Keratinocyte (primary cell): ENCODE measurements around the gene CMTM8. TPM values are rescaled to one million over a fixed set of nuclear protein-coding genes. Genes with fewer than 3 reads are reported as not detected.

Experiments
- DNase-seq: peaks from one replicate; pipeline ENCODE4 v3.0.0-alpha.2; 2011; ENCODE audit warnings: low read depth, missing footprints, low spot score
- FAIRE-seq: peaks from 2 replicates; lab custom pipeline; 2011; peaks lifted over from hg19 to GRCh38; lab: Jason Lieb, UNC
- H2AFZ ChIP-seq: 2 replicates; pipeline ENCODE4 v1.6.0; 2012; ENCODE audit warnings: low read length, control low read depth, inconsistent platforms; ENCODE audit not compliant: control insufficient read depth
- H3K27ac ChIP-seq: 2 replicates; pipeline ENCODE4 v1.5.1; 2011; ENCODE audit warnings: low read length; ENCODE audit not compliant: control insufficient read depth, insufficient read depth
- H3K27me3 ChIP-seq: 3 replicates; pipeline ENCODE4 v1.6.0; 2011; ENCODE audit warnings: low read length; ENCODE audit not compliant: control insufficient read depth, insufficient read depth; ENCODE audit errors: extremely low read depth
- H3K36me3 ChIP-seq, 2 experiments: 2 replicates in 1 of 2; 3 replicates in 1 of 2; pipeline ENCODE4 v1.5.1; 2011; ENCODE audit warnings: low read length in 2 of 2, mild to moderate bottlenecking in 1 of 2; ENCODE audit not compliant: control insufficient read depth in 2 of 2, insufficient read depth in 2 of 2; ENCODE audit errors: extremely low read depth in 1 of 2
- H3K4me1 ChIP-seq: 3 replicates; pipeline ENCODE4 v1.5.1; 2011; ENCODE audit warnings: low read length; ENCODE audit not compliant: control insufficient read depth, insufficient read depth; ENCODE audit errors: extremely low read depth
- H3K4me2 ChIP-seq: 3 replicates; pipeline ENCODE4 v1.6.0; 2011; ENCODE audit warnings: low read depth, low read length; ENCODE audit not compliant: control insufficient read depth, insufficient read depth; ENCODE audit errors: extremely low read depth
- H3K4me3 ChIP-seq, 3 experiments: fragments of 200-600 bp in 1 of 3; sonication (generic) in 1 of 3; 2 replicates in 2 of 3; 3 replicates in 1 of 3; pipeline ENCODE4 v1.5.1; 2011 to 2016; ENCODE audit warnings: low read length in 3 of 3, mild to moderate bottlenecking in 3 of 3, control low read depth in 2 of 3, inconsistent platforms in 1 of 3, low read depth in 1 of 3, mixed read lengths in 1 of 3, mixed run types in 1 of 3, moderate library complexity in 1 of 3; ENCODE audit not compliant: control insufficient read depth in 2 of 3, insufficient read depth in 2 of 3; ENCODE audit errors: extremely low read depth in 1 of 3
- H3K79me2 ChIP-seq: 2 replicates; pipeline ENCODE4 v1.6.0; 2012; ENCODE audit warnings: low read length; ENCODE audit not compliant: control insufficient read depth, insufficient read depth
- H3K9ac ChIP-seq: 3 replicates; pipeline ENCODE4 v1.6.0; 2011; ENCODE audit warnings: low read length; ENCODE audit not compliant: control insufficient read depth, insufficient read depth; ENCODE audit errors: extremely low read depth
- H3K9me1 ChIP-seq: 3 replicates; pipeline ENCODE4 v1.6.0; 2011; ENCODE audit warnings: low read length; ENCODE audit not compliant: control insufficient read depth, insufficient read depth; ENCODE audit errors: extremely low read depth
- H3K9me3 ChIP-seq: 2 replicates; pipeline ENCODE4 v1.5.1; 2012; ENCODE audit warnings: low read depth, low read length; ENCODE audit not compliant: control insufficient read depth
- H4K20me1 ChIP-seq: 3 replicates; pipeline ENCODE4 v1.6.0; 2011; ENCODE audit warnings: low read length; ENCODE audit not compliant: control insufficient read depth, insufficient read depth; ENCODE audit errors: extremely low read depth
- EZH2 ChIP-seq: IDR thresholded peaks from one replicate; pipeline ENCODE4 v1.6.1; 2012; ENCODE audit warnings: inconsistent platforms, mild to moderate bottlenecking, low read length, moderate library complexity
- dilution Hi-C: fragments of 300-500 bp; cut with MboI; formaldehyde crosslinking; loops from one replicate; pipeline ENCODE4 v1.7.0; 2020; ENCODE audit warnings: low sequenced_read_pairs; ENCODE audit not compliant: extremely low pct_ligation_motif_present
- polyA plus RNA-seq, 5 experiments: library from polyadenylated mRNA; depleted of rRNA in 3 of 5; stranded (reverse) in 3 of 5; stranded (forward) in 1 of 5; unstranded in 1 of 5; fragments of >200 nt; gene quantifications; 1 replicate in 1 of 5; 2 replicates in 3 of 5; 3 replicates in 1 of 5; pipeline versions ENCODE4 v1.2.1 to v1.2.3, GENCODE V29; 2011 to 2012; ENCODE audit warnings: missing spikeins in 2 of 5, low read depth in 1 of 5, low replicate concordance in 1 of 5
- TF ChIP-seq, protein P1 (sequence below), 3 experiments: IDR thresholded peaks in 1 of 3; conservative IDR thresholded peaks in 1 of 3; optimal IDR thresholded peaks in 1 of 3; 2 replicates in 2 of 3; 3 replicates in 1 of 3; pipeline versions ENCODE3 to v1.5.1; 2011; ENCODE audit warnings: low read length in 3 of 3, mild to moderate bottlenecking in 3 of 3, moderate library complexity in 2 of 3, control low read depth in 1 of 3, inconsistent platforms in 1 of 3; ENCODE audit not compliant: insufficient read depth in 2 of 3; ENCODE audit errors: extremely low read depth in 1 of 3

The CMTM8 gene
- polyA plus RNA-seq, 1 donor (not counting 4 experiments of a cell fraction or from before 2014, with no cell fraction given): 1.6 TPM

DNA sequence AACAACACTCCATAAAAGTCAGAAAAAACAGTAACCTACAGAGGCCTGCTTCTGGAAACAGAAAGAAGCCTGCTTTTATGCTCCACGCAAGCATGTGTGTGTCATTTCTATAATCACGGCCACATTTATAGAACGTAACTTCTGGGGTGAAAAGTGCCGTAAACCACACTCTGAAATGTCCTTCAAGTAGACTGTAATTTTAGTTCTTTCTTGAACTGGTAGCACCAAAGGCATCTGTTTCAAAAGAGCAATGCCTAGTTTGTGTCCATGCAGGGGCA lies 133.7 kb downstream of the CMTM8 start:
- DNase-seq: no peak
- no peaks in the 10 kb centered on the region for H4K20me1 ChIP-seq
- no peaks in the 10 kb centered on the region for H3K9me1 ChIP-seq
- peaks cover 5% of the 10 kb centered on the region for H3K4me1 ChIP-seq
- no peak overlapping the region for H3K4me3 ChIP-seq
- TF ChIP-seq EZH2: no peak
- TF ChIP-seq, protein P1, sequence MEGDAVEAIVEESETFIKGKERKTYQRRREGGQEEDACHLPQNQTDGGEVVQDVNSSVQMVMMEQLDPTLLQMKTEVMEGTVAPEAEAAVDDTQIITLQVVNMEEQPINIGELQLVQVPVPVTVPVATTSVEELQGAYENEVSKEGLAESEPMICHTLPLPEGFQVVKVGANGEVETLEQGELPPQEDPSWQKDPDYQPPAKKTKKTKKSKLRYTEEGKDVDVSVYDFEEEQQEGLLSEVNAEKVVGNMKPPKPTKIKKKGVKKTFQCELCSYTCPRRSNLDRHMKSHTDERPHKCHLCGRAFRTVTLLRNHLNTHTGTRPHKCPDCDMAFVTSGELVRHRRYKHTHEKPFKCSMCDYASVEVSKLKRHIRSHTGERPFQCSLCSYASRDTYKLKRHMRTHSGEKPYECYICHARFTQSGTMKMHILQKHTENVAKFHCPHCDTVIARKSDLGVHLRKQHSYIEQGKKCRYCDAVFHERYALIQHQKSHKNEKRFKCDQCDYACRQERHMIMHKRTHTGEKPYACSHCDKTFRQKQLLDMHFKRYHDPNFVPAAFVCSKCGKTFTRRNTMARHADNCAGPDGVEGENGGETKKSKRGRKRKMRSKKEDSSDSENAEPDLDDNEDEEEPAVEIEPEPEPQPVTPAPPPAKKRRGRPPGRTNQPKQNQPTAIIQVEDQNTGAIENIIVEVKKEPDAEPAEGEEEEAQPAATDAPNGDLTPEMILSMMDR (optimal IDR thresholded peaks at IDR 0.05 in 1 of 3, IDR thresholded peaks at IDR 0.05 in 1 of 3, conservative IDR thresholded peaks at IDR 0.05 in 1 of 3; ENCODE audit: extremely low read depth in 1 of 3, insufficient read depth in 2 of 3, low read length in 3 of 3): no peak
- no peak overlapping the region for H3K4me2 ChIP-seq
- H3K79me2 ChIP-seq: no peaks in the 10 kb centered on the region
- no peak overlapping the region for H3K27ac ChIP-seq
- H3K27me3 ChIP-seq: no peaks in the 10 kb centered on the region
- H3K9ac ChIP-seq: no peak overlapping the region
- dilution Hi-C loops: no loop called here
- H3K36me3 ChIP-seq: no peaks in the 10 kb centered on the region
- no peak for FAIRE-seq
- H3K9me3 ChIP-seq: no peaks in the 10 kb centered on the region
- no peak overlapping the region for H2AFZ ChIP-seq

DNA sequence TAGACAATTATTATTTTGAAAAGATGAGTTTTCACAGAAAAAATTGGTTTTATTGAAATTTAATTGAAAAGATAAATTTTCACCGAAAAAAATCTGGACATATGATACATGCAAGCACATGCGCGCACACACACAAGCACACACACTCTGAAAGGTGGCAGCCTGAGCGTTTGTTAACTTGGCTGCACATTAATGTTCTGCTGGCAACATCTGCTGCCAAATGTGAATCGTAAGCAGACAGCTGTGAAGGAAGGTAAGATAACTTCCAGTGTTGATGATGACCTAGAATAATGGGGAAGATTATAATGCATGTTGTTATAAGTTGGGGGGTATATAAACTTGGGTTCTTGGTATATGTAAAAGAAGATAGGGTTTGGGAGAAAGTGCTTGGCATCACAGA lies 134.8 kb downstream of the CMTM8 start:
- FAIRE-seq: no peak
- no peak for TF ChIP-seq EZH2
- TF ChIP-seq, protein P1 (optimal IDR thresholded peaks at IDR 0.05 in 1 of 3, IDR thresholded peaks at IDR 0.05 in 1 of 3, conservative IDR thresholded peaks at IDR 0.05 in 1 of 3; ENCODE audit: extremely low read depth in 1 of 3, insufficient read depth in 2 of 3, low read length in 3 of 3): no peak
- no peaks in the 10 kb centered on the region for H3K27me3 ChIP-seq
- no peaks in the 10 kb centered on the region for H4K20me1 ChIP-seq
- H3K79me2 ChIP-seq: no peaks in the 10 kb centered on the region
- dilution Hi-C loops: no loop called here
- no peak for DNase-seq
- no peak overlapping the region for H3K4me3 ChIP-seq
- peaks cover 5% of the 10 kb centered on the region for H3K4me1 ChIP-seq
- H3K27ac ChIP-seq: no peak overlapping the region
- H3K9ac ChIP-seq: no peak overlapping the region
- no peaks in the 10 kb centered on the region for H3K9me1 ChIP-seq
- H2AFZ ChIP-seq: no peak overlapping the region
- H3K4me2 ChIP-seq: no peak overlapping the region
- no peaks in the 10 kb centered on the region for H3K36me3 ChIP-seq
- H3K9me3 ChIP-seq: no peaks in the 10 kb centered on the region
